Measurements from ENCODE around the gene CNTNAP2.

Gene CNTNAP2

DNA sequence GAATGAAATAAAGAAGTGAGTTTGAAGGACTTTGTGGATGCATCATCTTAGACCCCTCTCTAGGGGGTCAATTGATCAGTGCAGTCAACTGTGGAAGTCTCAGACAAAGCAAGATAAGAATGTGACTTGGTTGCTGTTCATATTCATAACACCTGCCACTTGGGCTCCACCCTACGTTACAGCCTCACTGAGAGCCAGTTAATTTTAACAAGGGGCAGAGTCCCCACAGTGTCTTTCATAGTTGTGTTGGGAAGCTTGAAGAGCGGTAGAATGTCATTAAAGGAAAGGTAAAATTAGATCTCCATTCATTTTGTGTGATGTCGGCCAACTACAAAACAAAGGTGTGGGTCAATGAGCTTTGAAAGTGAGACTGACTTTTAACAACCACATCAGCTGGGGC is 2031.9 kb downstream of the CNTNAP2 start:
- no peak for DNase-seq (ENCODE audit: low read depth)

DNA sequence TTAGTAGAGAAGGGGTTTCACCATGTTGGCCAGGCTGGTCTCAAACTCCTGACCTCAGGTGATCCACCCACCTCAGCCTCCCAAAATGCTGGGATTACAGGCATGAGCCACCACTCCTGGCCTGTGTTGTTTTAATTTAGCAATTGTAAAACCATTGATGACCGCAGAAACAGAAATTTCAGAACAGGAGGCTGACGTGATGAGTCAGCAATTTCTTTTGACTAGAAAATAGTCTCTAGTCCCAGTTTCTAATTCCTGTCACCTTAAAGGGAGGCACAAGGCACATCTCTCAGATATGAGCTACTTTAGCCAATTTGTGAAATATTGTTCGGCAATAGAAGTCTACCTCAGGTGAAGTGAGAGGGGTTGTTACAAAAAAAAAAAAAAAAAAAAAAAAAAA is 2033.1 kb downstream of the CNTNAP2 start:
- DNase-seq (ENCODE audit: low read depth) = no peak

DNA sequence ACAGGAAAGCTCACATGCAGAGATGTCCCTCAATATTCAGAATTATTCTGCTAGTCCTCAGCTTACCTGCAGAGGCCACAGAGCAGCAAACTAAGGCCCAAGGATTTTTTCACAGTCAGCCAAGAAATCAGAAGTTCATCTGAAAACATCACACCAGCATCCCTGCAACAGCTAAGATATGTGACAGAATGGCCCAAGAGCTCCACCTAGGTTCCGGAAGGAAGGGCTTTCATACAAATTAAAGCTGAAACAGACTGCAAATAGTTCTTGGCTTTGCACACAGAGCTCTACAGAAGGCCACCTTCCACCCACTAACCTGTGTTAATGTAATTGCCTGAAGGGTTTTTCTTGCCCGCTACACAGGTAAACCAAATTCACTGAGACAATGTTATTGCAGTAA is 2035.2 kb downstream of the CNTNAP2 start:
- DNase-seq (ENCODE audit: low read depth) = no peak

DNA sequence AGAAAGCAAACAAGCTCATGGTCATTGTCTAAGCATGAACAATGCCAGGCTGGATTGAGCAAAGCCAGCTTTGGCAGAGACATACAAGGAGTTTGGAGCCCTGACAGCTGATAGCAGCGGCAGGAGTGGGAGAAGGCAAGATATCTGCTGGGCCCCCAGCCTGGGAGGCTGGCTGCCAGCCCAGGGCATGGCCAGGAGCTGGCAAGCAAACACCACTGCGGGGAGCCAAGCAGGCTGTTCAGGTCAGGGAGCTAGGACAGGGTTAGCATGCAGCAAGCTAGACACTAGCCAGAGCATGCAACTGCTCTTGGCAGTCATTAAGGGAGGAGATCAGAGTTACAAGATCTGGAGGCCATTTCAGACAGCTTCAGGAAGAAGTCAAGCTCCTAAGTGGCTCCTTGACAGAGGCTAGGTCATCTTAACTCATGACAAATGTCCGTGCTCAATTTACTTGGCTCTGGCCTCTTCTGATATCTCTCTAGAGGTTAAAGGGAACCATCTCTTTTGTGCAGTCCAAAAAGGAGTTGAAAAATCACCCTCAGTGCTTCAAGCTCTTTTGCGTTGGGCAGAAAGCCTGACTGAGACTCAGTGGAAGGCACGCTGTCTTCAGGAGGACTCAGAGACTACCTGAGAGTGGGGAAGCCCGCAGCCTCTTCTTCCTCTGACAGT is 2037.1 kb downstream of the CNTNAP2 start:
- DNase-seq (ENCODE audit: low read depth) = no peak

DNA sequence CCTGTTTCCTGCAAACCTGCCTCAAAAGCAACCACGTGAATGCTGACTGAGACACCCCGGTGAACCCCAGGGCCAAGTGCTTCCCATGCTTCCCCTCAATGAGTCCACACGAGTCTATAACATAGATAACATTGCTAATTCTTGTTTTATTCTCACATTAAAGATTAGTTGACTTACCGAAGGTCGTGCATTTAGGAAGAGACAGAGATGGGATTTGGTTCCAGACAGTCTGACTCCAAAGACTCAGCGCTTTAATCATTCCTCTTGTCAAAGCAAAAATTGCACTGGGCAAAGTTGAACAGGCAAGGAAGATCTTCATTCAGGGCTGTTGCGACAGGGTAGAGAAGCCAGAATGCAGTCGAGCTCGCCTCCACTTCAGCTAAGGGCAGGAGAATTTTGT is 2038.4 kb downstream of the CNTNAP2 start:
- DNase-seq (ENCODE audit: low read depth) = no peak

DNA sequence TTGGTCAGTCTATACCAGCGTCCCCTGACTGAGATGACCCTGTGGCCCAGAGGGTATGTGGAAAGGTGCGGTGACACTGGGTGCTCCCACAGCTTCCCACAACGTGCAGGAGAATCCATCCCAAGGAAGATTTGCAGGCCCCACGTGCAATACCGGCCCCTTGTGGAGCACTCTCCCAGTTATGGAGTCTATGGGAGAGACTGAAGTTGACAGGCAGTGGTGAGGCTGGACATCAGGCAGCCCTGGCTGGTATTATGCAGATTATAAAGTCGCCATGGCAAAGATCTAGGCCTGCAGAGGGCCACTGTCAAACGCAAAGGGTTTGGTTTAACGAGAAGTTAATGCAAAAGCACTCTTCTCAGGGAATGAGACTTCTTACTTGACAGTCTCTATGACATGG is 2039.2 kb downstream of the CNTNAP2 start:
- DNase-seq (ENCODE audit: low read depth) = no peak

DNA sequence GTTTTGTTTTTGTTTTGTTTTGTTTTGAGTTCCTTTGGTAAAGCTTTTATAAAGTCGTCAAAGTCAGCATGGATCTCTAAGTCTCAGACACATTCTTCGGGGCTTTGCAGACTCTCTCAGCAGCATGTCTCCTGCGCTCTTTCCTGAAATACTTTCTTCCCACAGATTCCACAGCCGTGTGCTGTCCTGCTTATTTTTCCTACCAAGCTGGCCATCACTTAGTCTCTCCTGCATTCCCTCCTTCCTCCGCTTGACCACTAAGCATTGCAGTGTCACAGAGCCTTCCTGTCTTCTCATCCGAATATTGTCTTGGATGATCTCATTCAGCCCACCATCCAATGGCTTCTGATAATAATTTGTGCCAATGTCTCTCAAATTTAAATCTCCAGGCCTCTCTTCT is 2039.6 kb downstream of the CNTNAP2 start:
- no peak for DNase-seq (ENCODE audit: low read depth)

DNA sequence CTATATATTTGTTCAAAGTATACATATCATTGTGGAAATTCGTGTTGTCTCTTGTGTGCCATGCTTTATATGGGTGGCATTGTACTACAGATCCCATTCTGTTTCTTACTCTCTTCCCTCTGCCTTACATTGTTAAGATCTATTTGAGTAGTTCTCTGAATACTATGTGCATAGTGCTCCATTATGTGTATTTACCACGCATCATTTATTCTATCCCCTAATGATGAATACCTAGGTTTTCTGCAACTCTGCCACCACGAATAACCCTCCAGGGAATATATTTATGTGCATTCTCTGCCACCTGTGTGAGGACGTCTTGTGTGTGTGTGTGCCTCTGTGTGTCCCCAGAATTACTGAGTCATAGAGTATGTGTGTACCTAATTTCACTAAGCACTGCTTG is 2042.7 kb downstream of the CNTNAP2 start:
- no peak for DNase-seq (ENCODE audit: low read depth)

DNA sequence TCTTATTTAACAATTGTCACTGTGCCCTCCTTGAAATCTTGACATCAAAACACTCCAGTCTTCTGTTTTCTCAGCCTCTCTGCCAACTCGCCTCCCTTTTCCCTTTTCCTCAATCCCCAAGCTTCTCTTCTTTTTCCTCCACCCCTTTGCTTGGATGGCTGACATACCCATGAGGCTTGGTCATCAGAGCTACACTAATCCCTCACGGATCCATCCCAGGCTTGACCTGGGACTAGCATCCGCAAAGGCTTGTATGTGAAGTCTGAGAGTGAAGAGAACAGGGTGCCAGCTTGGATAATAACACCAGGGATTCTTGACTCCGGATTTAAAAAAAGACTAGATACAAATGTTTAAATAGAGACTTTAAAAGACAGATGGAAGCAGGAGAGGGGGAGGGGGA is 2045.2 kb downstream of the CNTNAP2 start:
- no peak for DNase-seq (ENCODE audit: low read depth)

DNA sequence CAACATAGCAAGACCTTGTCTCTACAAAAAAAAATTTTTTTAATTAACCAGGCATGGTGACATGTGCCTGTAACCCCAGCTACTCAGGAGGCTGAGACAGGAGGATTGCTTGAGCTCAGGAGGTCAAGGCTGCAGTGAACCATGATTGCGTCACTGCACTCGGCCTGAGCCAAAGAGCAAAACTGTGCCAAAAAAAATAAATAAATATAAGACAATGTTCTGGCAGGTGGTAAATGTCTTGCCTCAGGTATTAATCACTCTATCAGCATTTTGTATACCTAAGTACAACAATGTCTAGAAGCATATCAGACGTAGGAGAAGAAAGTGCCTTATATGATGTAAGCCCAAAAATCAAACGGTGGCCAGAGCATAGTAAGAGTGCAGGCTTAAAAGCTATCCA is 2046.2 kb downstream of the CNTNAP2 start:
- DNase-seq (ENCODE audit: low read depth) = no peak

DNA sequence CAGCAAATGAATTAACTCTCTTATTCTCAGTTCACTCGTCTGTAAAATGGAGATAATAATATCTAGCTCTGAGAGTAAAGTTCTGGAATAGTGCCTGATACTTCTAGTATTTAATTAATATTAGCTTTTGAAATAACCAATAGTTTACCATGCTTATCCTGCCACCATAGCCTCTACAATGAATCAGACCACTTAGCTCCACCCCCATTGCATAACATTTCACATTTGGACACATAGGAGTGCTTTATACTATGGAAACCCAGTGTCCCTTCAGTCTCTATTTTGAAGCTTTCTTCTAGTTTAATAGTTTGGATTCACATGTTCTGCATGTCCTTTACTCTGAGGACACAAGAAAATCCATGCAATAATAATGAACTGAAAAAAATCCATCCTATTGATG is 2046.6 kb downstream of the CNTNAP2 start:
- DNase-seq (ENCODE audit: low read depth) = no peak

DNA sequence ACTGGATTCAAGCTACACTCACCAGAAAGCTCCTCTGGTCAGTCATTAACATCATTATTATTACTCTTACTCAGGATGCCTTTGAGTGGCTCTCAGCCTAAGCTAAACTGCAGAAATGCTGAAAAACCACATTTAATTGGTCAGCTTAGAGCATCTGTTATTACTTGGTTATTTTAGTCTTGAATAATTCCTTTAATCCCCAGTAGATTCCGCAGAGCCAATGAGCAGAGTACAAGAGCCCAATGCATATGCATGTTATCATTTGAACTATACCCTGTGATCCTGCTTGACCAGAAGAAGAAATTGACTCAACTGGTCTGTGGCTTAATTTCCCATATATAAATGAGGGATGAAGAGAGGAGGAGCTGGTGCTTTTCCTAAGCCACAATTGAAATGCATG is 2056.3 kb downstream of the CNTNAP2 start:
- DNase-seq (ENCODE audit: low read depth) = no peak

DNA sequence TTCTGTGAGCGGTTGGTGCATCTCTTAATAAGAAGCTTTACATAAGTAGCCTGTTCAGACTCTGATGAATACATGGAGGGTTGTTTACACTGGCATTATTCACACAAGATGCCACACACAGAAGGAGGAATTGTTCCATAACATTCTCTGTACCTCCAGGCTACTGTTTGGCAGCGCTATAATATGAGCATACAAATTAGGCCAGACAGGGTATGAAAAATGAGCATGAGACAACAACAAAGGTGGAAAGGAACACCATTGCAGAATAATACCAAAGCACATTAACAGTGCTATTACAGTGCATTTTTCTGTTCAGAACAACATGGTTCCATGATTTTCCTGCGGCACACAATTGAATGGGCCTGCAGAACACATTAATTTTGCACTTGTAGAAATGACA is 2056.8 kb downstream of the CNTNAP2 start:
- DNase-seq (ENCODE audit: low read depth) = no peak

DNA sequence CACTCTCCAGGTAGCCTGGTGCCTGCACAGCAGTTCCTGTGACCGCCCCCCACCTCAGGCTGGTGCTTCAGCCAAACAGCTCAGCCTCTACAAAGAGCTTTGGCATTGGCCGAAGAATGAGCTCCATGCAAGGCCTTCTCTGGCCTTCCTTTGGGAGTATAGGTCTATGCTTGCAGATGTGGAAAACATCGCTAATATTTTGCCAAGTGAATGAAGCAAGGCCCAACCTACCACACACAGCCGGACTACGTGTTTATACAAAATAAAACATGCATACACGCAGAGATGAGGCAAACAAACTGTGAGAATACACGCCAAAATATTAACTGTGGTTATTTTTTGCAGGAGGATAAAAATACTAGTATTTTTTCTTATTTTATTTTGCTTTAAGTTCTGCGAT is 2057.8 kb downstream of the CNTNAP2 start:
- DNase-seq (ENCODE audit: low read depth) = no peak

DNA sequence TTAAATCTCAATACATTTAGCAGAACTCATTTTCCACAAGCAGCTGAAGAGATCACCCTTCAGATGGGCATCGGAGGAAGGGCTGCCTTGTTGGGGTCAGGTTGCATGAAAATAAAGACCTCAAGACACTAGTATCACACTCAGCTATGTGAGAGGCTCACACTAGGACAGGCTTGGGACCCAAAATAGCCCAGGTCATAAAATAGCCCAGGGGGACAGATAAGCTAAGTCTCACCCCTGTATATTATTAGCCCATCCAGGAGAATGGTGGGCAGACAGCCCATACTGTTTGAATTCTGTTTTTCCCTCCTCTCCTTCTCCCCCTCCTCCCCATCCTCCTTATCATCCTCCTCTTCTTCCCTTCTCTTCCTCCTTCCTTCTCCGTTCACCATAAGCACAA is 2058.9 kb downstream of the CNTNAP2 start:
- no peak for DNase-seq (ENCODE audit: low read depth)

DNA sequence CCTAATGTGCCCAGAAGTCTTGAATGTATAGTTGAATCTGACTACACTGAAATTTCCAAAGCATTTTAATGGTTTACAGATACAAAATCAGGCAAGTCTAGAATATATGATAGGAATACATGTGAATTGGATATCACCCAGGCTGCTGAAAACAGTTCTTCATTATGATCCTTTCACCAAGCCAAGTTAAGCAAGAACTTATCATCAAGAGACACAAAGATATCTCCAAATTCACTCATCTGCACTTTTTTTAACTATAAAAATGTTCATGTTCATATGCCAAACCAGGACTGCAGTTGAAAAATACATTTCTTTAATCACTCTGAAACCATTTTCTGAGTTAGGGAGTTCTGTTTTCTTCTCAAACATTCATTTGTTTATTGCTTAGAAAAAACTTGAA is 2061.4 kb downstream of the CNTNAP2 start:
- DNase-seq (ENCODE audit: low read depth) = no peak

DNA sequence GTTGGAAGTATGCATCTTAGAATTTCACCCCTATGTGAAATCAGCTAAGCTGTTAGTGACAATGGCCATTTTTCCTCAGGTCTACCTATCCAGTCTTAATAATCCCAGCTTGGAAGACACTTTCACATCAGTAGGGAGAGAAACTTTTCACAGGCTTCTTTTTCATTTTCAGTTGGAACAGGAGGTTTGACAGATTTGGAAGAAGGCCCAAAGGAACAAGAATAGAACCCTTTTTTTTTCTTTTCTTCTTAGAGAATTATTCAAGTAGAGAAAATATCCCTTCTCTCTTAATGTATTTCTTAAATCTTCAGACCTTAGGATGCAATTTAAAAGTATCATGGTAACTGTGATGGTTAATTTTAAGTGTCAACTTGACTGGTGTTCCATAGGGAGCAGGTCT is 2063.5 kb downstream of the CNTNAP2 start:
- no peak for DNase-seq (ENCODE audit: low read depth)

DNA sequence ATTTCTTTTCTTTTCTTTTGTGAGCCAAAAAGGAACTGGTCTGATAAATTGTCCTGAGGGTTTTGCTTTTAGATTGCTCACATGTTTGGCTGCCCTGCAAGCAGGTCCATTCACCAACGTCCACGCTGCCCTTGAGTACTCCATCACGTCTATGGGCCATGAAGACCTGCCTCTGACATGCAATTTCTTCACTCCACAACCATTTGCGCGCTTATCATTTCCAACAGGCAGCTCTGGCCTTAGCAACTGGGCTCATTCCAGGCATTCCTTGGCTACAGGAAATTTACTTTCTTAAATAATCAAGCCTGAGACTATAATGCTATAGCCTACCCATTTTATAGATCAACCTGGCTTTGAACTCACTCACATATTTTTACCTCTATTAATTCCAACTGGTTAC is 2065.7 kb downstream of the CNTNAP2 start:
- DNase-seq (ENCODE audit: low read depth) = no peak

DNA sequence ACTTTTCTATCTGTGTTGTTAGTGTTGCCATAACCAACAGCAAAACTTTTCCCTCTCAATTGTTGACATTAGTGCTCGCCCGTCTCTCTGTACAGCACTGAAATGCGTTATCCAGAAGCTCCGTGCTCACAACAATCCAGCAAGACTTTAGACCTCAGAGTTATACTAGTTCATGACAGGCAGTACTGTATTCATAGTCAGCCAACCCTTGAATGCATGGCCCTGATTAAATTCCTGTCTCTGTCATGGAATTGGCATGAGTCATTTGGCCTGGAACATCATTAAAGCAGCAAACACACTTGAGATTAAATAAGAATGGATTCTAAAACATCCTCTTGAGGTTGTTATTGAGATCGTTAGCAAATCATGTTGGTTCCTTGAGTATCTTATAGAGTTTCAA is 2068.4 kb downstream of the CNTNAP2 start:
- no peak for DNase-seq (ENCODE audit: low read depth)

DNA sequence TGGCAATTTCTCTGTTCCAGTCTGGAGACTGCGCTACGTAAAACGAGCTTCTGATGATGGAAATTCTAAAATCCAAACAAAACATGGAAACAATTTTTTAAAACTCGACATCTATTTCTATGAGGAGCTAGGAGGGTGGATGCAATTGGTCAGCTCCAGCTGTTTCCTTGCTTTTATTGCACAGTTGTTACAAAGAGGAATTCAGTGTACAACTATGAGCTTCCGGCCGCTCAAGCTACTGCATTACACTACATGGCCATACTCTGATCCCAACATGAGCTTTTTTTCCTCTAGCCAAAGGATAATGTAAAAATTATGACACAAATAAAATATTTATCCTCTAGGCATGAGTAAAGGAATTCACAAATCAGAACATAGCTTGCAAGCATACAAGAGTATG is 2070.9 kb downstream of the CNTNAP2 start:
- no peak for DNase-seq (ENCODE audit: low read depth)

DNA sequence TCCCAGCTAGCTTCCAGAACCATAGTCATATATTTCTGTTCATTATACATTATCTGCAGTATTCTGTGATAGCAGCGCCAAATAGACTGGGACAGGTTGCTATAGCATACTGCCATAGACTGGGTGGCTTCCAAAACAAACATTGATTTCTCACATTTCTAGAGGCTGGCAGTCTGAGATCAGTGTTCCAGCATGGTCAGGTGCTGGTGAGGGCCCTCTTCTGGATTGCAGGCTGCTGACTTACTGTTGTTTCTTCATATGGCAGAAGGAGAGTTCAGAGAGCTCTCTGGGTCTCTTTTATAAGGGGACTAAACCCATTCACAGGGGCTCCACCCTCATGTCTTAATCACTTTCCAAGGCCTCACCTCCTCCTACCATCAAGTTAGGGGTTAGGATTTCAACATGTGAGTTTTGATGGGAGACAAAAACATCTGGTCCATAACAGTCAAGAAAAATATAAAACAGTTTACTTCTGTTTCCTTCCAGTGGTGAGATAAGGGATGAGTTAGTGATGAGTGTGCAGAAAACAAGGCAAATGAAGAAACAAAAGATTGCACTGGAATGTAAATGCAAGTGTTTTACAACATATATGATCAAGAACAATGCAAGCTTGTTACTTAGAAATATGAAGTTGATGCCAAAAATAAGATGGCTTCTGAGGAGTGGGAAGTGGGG is 2074.9 kb downstream of the CNTNAP2 start:
- no peak for DNase-seq (ENCODE audit: low read depth)

DNA sequence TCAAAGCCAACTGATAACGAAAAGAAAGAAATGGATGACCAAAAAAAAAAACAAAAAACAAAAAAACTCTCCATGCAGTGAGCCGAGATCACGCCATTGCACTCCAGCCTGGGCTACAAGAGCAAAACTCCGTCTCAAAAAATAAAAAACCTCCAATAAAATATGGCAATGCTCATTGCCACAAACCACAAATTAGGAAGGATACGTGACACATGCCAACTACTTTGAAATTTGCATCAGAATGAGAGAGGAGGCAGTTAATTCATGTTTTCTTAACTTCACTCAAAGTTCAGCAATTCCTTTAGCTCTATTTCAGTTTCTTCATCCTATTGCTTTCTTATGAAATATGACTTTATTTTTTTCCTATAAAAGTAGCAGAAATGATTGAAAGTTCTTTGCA is 2075.9 kb downstream of the CNTNAP2 start:
- no peak for DNase-seq (ENCODE audit: low read depth)

DNA sequence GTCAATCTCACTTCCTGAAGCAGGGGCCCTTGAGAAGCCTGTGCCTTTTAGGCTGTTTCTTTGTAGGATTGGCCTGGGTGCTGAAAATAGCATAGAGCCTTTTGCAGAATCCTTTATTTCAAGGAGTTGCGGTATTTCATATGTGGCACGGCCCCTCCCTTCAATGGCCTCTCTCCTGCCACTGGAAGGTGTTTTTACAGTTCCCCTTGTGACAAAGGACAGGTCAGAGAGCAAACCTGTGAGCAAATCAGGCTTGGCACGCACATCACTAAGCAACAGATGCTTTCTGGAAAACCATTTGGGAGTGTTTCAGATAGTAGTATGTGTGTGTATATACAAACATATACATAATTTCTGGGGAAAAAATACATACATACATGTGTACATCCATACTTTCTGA is 2085.4 kb downstream of the CNTNAP2 start:
- DNase-seq (ENCODE audit: low read depth) = no peak

DNA sequence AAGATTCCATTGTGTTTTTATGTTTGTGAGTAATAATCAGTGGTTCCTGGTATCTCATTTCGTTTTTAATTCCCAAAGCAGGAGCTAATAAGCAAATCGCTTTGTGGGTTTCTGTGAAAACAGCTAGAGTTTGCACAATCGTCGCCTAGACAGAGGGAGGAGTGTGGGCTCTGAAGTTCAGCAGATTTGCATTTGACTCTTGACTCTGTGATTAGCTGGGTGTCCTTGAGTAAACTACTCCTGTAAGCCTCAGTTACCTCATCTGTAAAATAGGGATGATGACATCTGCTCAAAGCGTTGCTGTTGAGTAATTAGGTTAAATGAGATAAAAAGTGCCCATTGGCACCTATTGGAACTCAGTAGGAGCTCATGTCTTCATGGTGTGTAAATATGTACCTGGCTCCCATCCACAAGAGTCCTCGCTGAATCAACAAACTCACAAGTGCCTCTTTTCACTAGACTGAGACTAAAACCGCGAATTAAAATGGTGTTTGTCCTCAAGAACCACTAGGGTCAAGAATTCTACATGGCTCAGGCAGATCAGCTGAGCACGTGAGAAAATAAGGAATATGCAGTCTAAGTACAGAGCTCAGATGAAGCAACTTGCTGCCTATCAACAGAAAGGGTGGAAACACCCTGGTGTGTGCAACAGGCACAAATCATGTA is 2088.2 kb downstream of the CNTNAP2 start:
- no peak for DNase-seq (ENCODE audit: low read depth)
